NT2/D1 (cell line): Measurements from ENCODE around the gene POLR2L.

ENCODE experiments used
- DNase-seq: peaks from one replicate; pipeline ENCODE4 v3.0.0-alpha.2; 2011; ENCODE audit warnings: low read depth, low spot score
- H3K27me3 ChIP-seq: 2 replicates; pipeline ENCODE4 v1.6.0; 2011; ENCODE audit warnings: mild to moderate bottlenecking; ENCODE audit not compliant: insufficient read length, insufficient read depth
- H3K36me3 ChIP-seq: 2 replicates; pipeline ENCODE4 v1.6.1; 2011; ENCODE audit warnings: mild to moderate bottlenecking, low read length, mixed read lengths; ENCODE audit not compliant: insufficient read depth, insufficient read length
- H3K4me1 ChIP-seq: 2 replicates; pipeline ENCODE4 v1.5.1; 2011; ENCODE audit not compliant: insufficient read depth, insufficient read length
- H3K4me3 ChIP-seq: 2 replicates; pipeline ENCODE4 v1.5.1; 2011; ENCODE audit warnings: low read depth; ENCODE audit not compliant: insufficient read length
- H3K9ac ChIP-seq: 2 replicates; pipeline ENCODE4 v1.6.0; 2011; ENCODE audit warnings: low read depth; ENCODE audit not compliant: insufficient read length
- H3K9me3 ChIP-seq: 2 replicates; pipeline ENCODE4 v1.5.1; 2011; ENCODE audit warnings: mild to moderate bottlenecking, low read length; ENCODE audit not compliant: insufficient read depth
- SUZ12 ChIP-seq: IDR thresholded peaks from 2 replicates; pipeline ENCODE4 v1.6.1; 2011; ENCODE audit not compliant: insufficient read length, insufficient read depth; ENCODE audit errors: extremely low read depth
- YY1 ChIP-seq: IDR thresholded peaks from 2 replicates; pipeline ENCODE4 v1.6.1; 2011; ENCODE audit not compliant: insufficient read length, insufficient read depth
- ZNF274 ChIP-seq: IDR thresholded peaks from 2 replicates; pipeline ENCODE4 v1.6.1; 2011; ENCODE audit warnings: mild to moderate bottlenecking, low read depth, low read length

The POLR2L gene

DNA sequence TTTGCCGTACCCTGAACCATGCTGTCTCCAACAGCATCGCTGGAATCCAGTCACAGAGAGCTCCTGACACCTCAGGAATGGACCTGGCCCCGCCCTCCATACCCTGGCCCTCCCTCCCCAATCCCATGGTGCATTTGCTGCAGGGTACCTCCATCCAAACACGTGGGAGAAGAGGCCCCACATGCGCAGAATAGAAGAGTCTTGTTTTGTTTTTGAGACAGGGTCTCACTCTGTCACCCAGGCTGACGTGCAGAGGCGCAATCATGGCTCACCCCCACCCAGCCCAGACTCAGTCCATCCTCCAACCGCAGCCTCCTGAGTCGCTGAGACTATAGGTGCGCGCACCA is 25.9 kb downstream of the POLR2L start:
- Histone ChIP-seq H3K9ac (no peak overlapping the region), H3K4me3 (no peak overlapping the region), H3K36me3 (peaks cover 48% of the 10 kb centered on the region), H3K9me3 (no peaks in the 10 kb centered on the region), H3K27me3 (peaks cover 10% of the 10 kb centered on the region), H3K4me1 (peaks cover 30% of the 10 kb centered on the region)
- TF ChIP-seq SUZ12, result no peak
- no peak for TF ChIP-seq YY1
- TF ChIP-seq ZNF274, result no peak
- no peak for DNase-seq

DNA sequence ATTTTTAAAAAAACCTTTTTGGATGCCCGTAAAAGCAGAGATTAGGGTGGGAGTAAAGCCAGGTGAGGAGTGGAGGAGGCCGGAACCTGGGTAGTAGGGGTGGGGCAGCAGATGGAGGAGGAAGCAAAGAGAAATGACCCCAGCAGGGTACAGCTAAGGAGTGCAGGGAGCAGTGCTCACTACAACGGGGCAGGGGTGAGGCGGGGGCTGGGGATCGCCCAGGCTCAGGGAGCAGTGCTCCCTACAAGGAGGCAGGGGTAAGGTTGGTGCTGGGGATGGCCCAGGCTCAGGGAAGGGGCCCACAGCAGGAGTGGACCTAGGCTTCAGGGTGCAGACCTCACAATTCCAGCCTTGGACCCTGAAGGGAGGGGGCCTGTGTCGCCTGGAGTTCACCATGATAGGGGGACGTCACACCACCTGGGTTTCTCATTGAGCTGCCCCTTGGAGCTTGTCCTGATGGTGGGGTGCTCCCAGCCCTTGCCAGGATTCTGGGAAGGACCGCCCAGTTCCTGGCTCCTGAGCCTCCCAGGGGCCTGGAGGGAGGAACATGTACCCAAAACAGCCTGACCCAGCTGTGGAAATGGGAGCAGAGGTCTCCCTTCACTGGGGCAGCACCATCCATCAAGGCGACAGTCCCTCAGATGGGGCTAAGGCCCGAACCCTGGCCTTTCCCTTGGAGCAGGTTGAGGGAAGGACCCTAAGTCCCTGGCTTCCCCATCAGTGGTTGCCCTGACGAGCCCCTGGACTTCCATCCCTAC is 26.5 kb downstream of the POLR2L start:
- H3K4me1 ChIP-seq, result peaks cover 26% of the 10 kb centered on the region
- no peaks in the 10 kb centered on the region for H3K9me3 ChIP-seq
- H3K36me3 ChIP-seq, result peaks cover 48% of the 10 kb centered on the region
- peak overlapping the region; percentile 57 for H3K9ac ChIP-seq
- no peak for DNase-seq
- H3K27me3 ChIP-seq, result peaks cover 6% of the 10 kb centered on the region
- no peak overlapping the region for H3K4me3 ChIP-seq
- TF ChIP-seq ZNF274, result no peak
- TF ChIP-seq YY1, result no peak
- no peak for TF ChIP-seq SUZ12

DNA sequence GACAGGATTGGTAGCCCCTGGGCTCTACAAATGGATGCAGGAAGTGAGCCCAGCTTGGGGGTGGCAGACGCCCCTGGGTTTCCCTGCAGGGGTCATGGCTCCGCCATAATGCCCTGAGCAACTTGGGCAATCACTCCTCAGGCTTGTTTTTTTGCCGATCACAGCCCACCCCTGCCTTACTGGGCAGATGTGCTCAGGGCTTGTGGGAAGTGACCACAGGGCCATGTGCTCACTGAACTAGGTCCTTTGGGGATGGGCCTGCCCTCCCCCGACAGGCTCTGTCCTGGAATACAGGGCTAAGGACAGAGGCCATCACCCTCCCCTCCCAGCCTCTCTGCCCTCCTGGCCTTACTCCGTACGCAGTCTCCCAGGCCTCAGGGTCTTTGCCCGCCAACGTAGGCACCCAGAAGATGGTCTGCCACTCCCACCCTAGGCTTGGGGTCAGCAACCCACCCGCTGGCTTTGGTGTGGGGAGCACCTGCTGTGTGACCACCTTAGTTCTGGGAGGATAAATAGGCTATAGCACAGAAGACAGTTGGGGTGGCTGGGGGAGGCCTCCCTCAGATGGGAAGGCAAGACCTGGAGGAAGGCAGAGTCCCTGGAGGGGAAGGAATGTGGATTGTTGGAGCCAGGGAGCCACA is 28.8 kb downstream of the POLR2L start:
- no peak for TF ChIP-seq YY1
- TF ChIP-seq SUZ12, result no peak
- TF ChIP-seq ZNF274, result no peak
- no peaks in the 10 kb centered on the region for H3K27me3 ChIP-seq
- DNase-seq, result no peak
- peaks cover 14% of the 10 kb centered on the region for H3K4me1 ChIP-seq
- no peak overlapping the region for H3K4me3 ChIP-seq
- H3K9ac ChIP-seq, result peak overlapping the region; percentile 44
- H3K9me3 ChIP-seq, result no peaks in the 10 kb centered on the region
- peaks cover 56% of the 10 kb centered on the region for H3K36me3 ChIP-seq

DNA sequence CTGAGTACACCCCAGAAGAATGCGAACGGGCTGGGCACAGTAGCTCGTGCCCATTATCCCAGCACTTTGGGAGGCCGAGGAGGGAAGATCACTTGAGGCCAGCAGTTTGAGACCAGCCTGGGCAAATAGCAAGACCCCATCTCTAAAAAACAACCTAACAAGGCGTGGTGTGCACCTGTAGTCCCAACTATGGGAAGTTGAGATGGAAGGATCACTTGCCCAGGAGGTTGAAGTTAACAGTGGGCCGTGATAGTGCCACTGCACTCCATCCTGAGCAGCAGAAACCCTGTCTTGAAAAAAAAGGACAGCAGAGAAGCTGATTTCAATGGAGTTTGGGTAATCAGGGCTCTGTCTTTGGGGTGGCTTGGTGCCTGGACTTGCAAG is 29.3 kb downstream of the POLR2L start:
- peaks cover 12% of the 10 kb centered on the region for H3K4me1 ChIP-seq
- H3K27me3 ChIP-seq, result no peaks in the 10 kb centered on the region
- H3K4me3 ChIP-seq, result no peak overlapping the region
- DNase-seq, result no peak
- no peak for TF ChIP-seq SUZ12
- no peak for TF ChIP-seq YY1
- TF ChIP-seq ZNF274, result no peak
- H3K36me3 ChIP-seq, result peaks cover 56% of the 10 kb centered on the region
- H3K9me3 ChIP-seq, result no peaks in the 10 kb centered on the region
- H3K9ac ChIP-seq, result peak overlapping the region; percentile 44

DNA sequence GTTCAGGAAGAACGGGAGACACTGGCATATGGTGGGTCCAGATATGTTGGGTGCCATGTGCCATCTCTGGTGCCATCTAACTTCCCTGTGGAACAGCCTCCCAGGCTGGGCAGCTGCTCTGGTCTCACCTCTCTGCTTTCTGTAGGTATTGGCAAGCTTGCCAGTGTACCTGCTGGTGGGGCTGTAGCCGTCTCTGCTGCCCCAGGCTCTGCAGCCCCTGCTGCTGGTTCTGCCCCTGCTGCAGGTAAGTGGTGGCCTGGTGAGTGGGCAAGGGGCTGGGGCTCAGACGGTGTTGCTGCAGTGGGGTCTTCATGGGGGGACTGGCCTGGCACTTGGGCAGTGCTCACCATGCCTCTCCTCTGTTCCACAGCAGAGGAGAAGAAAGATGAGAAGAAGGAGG is 29.9 kb downstream of the POLR2L start:
- Histone ChIP-seq H3K9me3 (no peaks in the 10 kb centered on the region), H3K36me3 (peaks cover 56% of the 10 kb centered on the region), H3K27me3 (no peaks in the 10 kb centered on the region), H3K4me3 (no peak overlapping the region), H3K4me1 (peaks cover 12% of the 10 kb centered on the region), H3K9ac (peak overlapping the region; percentile 98)
- DNase-seq, result no peak
- TF ChIP-seq YY1 (no peak), ZNF274 (no peak), SUZ12 (no peak)

DNA sequence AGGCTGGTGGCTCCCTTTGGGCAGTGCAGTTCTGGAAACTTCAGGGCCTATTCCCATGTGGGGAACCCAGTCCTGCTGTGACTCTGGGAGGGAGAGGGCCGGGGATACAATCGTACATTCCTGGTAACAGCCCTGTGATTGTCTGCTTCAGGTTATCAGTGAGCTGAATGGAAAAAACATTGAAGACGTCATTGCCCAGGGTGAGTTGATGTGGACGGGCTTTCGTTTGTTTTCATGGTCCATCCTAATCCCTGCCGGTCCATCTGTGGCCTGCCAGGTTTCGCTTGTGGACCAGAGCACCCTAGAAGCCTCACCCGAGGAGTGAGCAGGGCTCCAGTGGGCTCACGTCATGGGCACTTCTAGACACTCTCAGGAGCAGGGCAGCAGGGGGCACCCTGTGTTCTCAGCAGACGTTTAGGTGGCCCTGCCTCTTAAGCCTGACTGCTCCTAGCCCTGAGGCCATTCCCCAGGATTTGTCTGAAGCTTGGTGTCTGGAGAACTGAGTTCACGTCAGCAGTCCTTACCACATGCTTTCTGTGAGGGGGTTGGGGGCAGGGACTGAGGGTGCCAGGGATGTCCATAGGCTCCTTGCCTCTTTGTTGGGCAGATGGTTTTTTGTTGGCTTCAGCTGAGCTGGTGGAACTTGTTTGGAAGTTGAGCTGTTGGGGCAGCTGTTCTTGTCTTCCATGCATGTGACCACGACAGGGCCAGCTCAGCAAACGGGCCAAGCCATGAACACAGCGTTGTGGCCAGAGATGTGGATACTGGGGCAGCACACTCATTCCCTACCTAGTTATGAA is 30.7 kb downstream of the POLR2L start:
- no peaks in the 10 kb centered on the region for H3K9me3 ChIP-seq
- DNase-seq, result no peak
- peaks cover 12% of the 10 kb centered on the region for H3K4me1 ChIP-seq
- no peaks in the 10 kb centered on the region for H3K27me3 ChIP-seq
- peak overlapping the region; percentile 98 for H3K9ac ChIP-seq
- peak overlapping the region; percentile 98 for H3K4me3 ChIP-seq
- TF ChIP-seq ZNF274 (no peak), YY1 (no peak), SUZ12 (no peak)
- peaks cover 56% of the 10 kb centered on the region for H3K36me3 ChIP-seq

DNA sequence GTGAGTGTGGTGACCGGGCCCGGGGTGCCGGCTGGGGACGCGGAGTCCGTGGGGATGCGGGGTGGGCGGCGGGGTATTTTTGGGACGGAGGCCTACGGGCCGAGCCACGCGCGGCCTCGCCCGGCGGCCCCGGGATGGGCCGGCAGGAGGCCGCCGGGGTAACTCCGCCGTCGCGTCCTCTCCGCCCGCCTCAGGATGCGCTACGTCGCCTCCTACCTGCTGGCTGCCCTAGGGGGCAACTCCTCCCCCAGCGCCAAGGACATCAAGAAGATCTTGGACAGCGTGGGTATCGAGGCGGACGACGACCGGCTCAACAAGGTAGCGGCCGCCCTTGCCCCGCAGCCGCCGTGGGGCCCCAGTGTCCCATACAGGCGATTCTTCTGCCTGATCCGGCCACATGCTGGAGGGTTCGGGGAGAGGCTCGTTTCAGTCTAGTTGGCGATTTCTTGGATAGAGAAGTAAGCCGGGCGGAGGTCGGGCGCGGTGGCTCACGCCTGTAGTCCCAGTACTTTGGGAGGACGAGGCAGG is 32.2 kb downstream of the POLR2L start:
- no peaks in the 10 kb centered on the region for H3K27me3 ChIP-seq
- H3K4me3 ChIP-seq, result peak overlapping the region; percentile 98
- no peak for TF ChIP-seq YY1
- no peak for TF ChIP-seq ZNF274
- TF ChIP-seq SUZ12, result no peak
- H3K9ac ChIP-seq, result peak overlapping the region; percentile 98
- peaks cover 49% of the 10 kb centered on the region for H3K36me3 ChIP-seq
- DNase-seq, result no peak
- no peaks in the 10 kb centered on the region for H3K9me3 ChIP-seq
- H3K4me1 ChIP-seq, result peaks cover 9% of the 10 kb centered on the region
